WTC11 (cell line): Measurements from ENCODE around the gene ATG7. TPM values are rescaled to one million over a fixed set of nuclear protein-coding genes. Genes with fewer than 3 reads are reported as not detected.

ENCODE experiments used
- ATAC-seq: fragments of 200-7000 bp; cut with Tn5 transposase; 2 replicates; pipeline ENCODE4 v1.10.0; 2021; ENCODE audit warnings: mild to moderate bottlenecking, moderate library complexity
- CTCF ChIA-PET: fragments of 300-600 bp; sonication (Branson Sonifier 250); formaldehyde crosslinking; loops from one replicate; lab custom pipeline; 2021; ENCODE audit warnings: antibody characterized with exemption; lab: Charles Lee
- POLR2A ChIA-PET: fragments of 350-600 bp; sonication (Branson Sonifier 250); formaldehyde crosslinking; loops from one replicate; lab custom pipeline; 2021; ENCODE audit warnings: antibody characterized with exemption; lab: Charles Lee
- DNase-seq: peaks from one replicate; pipeline ENCODE4 v3.0.0; 2021; ENCODE audit warnings: low spot score
- H3K27ac Mint-ChIP-seq: 2 replicates; pipeline ENCODE4 v1.8.0; 2021; ENCODE audit warnings: mixed read lengths
- H3K27me3 Mint-ChIP-seq: 2 replicates; pipeline ENCODE4 v1.8.0; 2021; ENCODE audit warnings: low read depth, mild to moderate bottlenecking, moderate library complexity, mixed read lengths
- H3K36me3 Mint-ChIP-seq: 2 replicates; pipeline ENCODE4 v1.8.0; 2021; ENCODE audit warnings: mixed read lengths
- H3K4me1 Mint-ChIP-seq: 2 replicates; pipeline ENCODE4 v1.8.0; 2022; ENCODE audit warnings: mixed read lengths
- H3K4me3 Mint-ChIP-seq: 2 replicates; pipeline ENCODE4 v1.8.0; 2021; ENCODE audit warnings: mild to moderate bottlenecking, moderate library complexity, mixed read lengths
- H3K9me3 Mint-ChIP-seq: 2 replicates; pipeline ENCODE4 v1.8.0; 2021; ENCODE audit warnings: mixed read lengths
- CTCF ChIP-seq: fragments of 200-600 bp; IDR thresholded peaks from 2 replicates; pipeline ENCODE4 v1.8.0; 2022; ENCODE audit warnings: antibody characterized with exemption
- FOXP1 ChIP-seq: sonication (generic); formaldehyde crosslinking; IDR thresholded peaks from 2 replicates; pipeline ENCODE4 v1.8.0; 2022; ENCODE audit warnings: missing genetic modification reagents, mild to moderate bottlenecking, moderate library complexity, borderline replicate concordance
- GRHL2 ChIP-seq: fragments of 250-450 bp; sonication (Bioruptor Pico); IDR thresholded peaks from 2 replicates; pipeline ENCODE4 v1.8.0; 2022; ENCODE audit warnings: mild to moderate bottlenecking, moderate library complexity; ENCODE audit not compliant: insufficient replicate concordance, severe bottlenecking
- GTF2I ChIP-seq: fragments of 250-450 bp; sonication (Bioruptor Pico); conservative IDR thresholded peaks from 2 replicates; pipeline ENCODE4 v1.4.0; 2021; ENCODE audit warnings: mild to moderate bottlenecking
- MAX ChIP-seq: sonication (generic); formaldehyde crosslinking; IDR thresholded peaks from 2 replicates; pipeline ENCODE4 v1.8.0; 2022; ENCODE audit warnings: mild to moderate bottlenecking, missing genetic modification reagents
- NR1H2 ChIP-seq: sonication (generic); formaldehyde crosslinking; IDR thresholded peaks from 2 replicates; pipeline ENCODE4 v1.9.0; 2021; ENCODE audit warnings: mild to moderate bottlenecking, moderate library complexity, missing genetic modification reagents
- NR2C2 ChIP-seq: sonication (generic); formaldehyde crosslinking; IDR thresholded peaks from 2 replicates; pipeline ENCODE4 v1.8.0; 2022; ENCODE audit warnings: mild to moderate bottlenecking, missing genetic modification reagents
- RORB ChIP-seq: fragments of 250-450 bp; sonication (Bioruptor Pico); IDR thresholded peaks from 2 replicates; pipeline ENCODE4 v1.9.0; 2021; ENCODE audit warnings: mild to moderate bottlenecking
- TCF7 ChIP-seq: sonication (generic); formaldehyde crosslinking; IDR thresholded peaks from 2 replicates; pipeline ENCODE4 v1.8.0; 2022; ENCODE audit warnings: mild to moderate bottlenecking, low read depth, missing genetic modification reagents, moderate library complexity
- ZNF263 ChIP-seq: sonication (generic); formaldehyde crosslinking; IDR thresholded peaks from 2 replicates; pipeline ENCODE4 v1.8.1; 2022; ENCODE audit warnings: low read depth, mild to moderate bottlenecking, moderate library complexity, missing genetic modification reagents
- ZNF416 ChIP-seq: fragments of 250-450 bp; sonication (Bioruptor Pico); IDR thresholded peaks from 2 replicates; pipeline ENCODE4 v1.9.0; 2021; ENCODE audit warnings: mild to moderate bottlenecking, inconsistent platforms
- total RNA-seq: library from RNA; stranded (reverse); gene quantifications from 3 replicates; pipeline ENCODE4 v1.2.3, GENCODE V29; 2021
- TF ChIP-seq, protein P1 (sequence below): sonication (generic); formaldehyde crosslinking; IDR thresholded peaks from 2 replicates; pipeline ENCODE4 v1.8.0; 2023; ENCODE audit warnings: missing genetic modification reagents, mild to moderate bottlenecking, borderline replicate concordance
- TF ChIP-seq, protein P2 (sequence below): sonication (generic); formaldehyde crosslinking; IDR thresholded peaks from 2 replicates; pipeline ENCODE4 v1.8.1; 2023; ENCODE audit warnings: mild to moderate bottlenecking, missing genetic modification reagents, borderline replicate concordance

ATG7 gene
- total RNA-seq, 1 experiment from 2014 or later = 17.5 TPM

DNA sequence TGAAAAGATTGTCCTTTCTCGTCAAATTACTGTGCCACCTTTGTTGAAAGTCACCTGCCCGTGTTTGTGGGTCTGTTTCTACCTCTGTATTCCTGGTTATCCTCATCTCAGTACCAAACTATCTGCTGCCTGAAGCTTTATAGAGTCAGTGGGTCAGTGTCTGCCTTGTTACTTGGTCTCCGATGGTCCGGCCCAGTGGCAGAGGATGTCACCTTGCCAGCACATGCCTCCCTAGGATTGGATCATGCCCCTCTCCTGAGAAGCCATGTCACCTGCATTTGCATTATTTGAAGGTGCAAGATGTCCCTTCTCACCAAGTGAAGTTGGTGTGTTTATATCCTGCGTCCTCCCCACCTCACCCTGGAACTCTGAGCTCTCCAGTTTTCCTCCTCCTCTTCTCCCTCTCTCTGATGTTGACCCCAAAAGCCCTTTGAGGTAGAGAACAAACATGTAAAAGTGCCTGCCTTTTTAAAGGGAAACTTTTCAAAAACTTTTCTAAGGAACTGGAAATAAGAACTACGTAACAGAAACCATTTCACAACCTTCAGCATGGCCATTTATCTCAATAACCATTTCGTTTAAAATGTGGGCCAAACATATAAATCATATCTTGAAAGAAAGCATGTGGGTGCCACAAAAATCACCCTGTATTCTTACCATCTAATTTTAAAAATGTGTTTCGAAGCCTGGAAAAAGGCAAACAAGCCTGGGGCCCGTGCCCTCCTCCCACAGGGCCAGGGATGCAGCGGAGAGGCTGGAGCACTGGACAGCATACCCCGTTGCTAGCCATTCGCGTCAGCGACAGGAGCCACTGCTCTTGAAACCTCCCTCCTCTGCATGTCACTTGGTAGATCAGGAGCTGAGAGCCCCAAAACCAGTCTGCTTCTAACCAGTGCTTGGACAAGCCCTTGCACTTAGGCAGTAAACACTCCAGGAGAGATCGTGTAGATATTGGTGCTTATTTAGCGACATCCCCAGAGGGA is 269.4 kb downstream of the ATG7 start (continued):
- TF ChIP-seq, protein P1, sequence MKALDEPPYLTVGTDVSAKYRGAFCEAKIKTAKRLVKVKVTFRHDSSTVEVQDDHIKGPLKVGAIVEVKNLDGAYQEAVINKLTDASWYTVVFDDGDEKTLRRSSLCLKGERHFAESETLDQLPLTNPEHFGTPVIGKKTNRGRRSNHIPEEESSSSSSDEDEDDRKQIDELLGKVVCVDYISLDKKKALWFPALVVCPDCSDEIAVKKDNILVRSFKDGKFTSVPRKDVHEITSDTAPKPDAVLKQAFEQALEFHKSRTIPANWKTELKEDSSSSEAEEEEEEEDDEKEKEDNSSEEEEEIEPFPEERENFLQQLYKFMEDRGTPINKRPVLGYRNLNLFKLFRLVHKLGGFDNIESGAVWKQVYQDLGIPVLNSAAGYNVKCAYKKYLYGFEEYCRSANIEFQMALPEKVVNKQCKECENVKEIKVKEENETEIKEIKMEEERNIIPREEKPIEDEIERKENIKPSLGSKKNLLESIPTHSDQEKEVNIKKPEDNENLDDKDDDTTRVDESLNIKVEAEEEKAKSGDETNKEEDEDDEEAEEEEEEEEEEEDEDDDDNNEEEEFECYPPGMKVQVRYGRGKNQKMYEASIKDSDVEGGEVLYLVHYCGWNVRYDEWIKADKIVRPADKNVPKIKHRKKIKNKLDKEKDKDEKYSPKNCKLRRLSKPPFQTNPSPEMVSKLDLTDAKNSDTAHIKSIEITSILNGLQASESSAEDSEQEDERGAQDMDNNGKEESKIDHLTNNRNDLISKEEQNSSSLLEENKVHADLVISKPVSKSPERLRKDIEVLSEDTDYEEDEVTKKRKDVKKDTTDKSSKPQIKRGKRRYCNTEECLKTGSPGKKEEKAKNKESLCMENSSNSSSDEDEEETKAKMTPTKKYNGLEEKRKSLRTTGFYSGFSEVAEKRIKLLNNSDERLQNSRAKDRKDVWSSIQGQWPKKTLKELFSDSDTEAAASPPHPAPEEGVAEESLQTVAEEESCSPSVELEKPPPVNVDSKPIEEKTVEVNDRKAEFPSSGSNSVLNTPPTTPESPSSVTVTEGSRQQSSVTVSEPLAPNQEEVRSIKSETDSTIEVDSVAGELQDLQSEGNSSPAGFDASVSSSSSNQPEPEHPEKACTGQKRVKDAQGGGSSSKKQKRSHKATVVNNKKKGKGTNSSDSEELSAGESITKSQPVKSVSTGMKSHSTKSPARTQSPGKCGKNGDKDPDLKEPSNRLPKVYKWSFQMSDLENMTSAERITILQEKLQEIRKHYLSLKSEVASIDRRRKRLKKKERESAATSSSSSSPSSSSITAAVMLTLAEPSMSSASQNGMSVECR (CRISPR knock-in tag) = no peak
- no peak for TF ChIP-seq MAX (CRISPR knock-in tag)
- no peak for TF ChIP-seq FOXP1 (CRISPR knock-in tag)
- no peak for TF ChIP-seq GRHL2 (CRISPR knock-in tag)
- TF ChIP-seq ZNF416 (CRISPR knock-in tag) = no peak

DNA sequence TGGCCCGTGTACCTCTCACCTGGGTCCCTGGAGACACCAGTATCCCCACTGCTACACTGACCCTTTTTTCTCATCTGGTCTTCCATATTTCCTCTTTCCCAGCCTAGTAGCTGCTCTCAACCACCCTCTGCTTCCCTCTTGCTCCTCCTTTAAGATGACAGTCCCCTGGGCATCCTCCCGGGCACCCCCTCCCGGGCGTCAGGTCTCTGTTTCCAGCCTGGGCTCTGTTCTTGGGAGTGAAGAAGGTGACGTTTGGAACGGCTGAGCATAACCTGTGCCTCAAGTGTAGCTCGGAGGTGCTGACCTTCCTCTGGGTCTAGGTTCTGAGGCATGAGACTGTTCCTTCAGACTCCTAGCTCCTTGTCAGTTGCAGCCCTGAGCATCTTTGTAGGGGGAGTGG is 270.4 kb downstream of the ATG7 start:
- CTCF ChIA-PET = no interaction called here
- no peak for TF ChIP-seq NR1H2 (CRISPR knock-in tag)
- no peak for TF ChIP-seq GTF2I
- TF ChIP-seq MAX (CRISPR knock-in tag) = no peak
- TF ChIP-seq NR2C2 (CRISPR knock-in tag) = no peak
- TF ChIP-seq, protein P2, sequence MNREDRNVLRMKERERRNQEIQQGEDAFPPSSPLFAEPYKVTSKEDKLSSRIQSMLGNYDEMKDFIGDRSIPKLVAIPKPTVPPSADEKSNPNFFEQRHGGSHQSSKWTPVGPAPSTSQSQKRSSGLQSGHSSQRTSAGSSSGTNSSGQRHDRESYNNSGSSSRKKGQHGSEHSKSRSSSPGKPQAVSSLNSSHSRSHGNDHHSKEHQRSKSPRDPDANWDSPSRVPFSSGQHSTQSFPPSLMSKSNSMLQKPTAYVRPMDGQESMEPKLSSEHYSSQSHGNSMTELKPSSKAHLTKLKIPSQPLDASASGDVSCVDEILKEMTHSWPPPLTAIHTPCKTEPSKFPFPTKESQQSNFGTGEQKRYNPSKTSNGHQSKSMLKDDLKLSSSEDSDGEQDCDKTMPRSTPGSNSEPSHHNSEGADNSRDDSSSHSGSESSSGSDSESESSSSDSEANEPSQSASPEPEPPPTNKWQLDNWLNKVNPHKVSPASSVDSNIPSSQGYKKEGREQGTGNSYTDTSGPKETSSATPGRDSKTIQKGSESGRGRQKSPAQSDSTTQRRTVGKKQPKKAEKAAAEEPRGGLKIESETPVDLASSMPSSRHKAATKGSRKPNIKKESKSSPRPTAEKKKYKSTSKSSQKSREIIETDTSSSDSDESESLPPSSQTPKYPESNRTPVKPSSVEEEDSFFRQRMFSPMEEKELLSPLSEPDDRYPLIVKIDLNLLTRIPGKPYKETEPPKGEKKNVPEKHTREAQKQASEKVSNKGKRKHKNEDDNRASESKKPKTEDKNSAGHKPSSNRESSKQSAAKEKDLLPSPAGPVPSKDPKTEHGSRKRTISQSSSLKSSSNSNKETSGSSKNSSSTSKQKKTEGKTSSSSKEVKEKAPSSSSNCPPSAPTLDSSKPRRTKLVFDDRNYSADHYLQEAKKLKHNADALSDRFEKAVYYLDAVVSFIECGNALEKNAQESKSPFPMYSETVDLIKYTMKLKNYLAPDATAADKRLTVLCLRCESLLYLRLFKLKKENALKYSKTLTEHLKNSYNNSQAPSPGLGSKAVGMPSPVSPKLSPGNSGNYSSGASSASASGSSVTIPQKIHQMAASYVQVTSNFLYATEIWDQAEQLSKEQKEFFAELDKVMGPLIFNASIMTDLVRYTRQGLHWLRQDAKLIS = no peak
- TF ChIP-seq TCF7 (CRISPR knock-in tag) = no peak
- no peak for TF ChIP-seq RORB
- TF ChIP-seq, protein P1 (CRISPR knock-in tag) = no peak
- no peak for TF ChIP-seq CTCF
- no peak for TF ChIP-seq ZNF263 (CRISPR knock-in tag)
- H3K27ac Mint-ChIP-seq = no peak overlapping the region
- no peaks in the 10 kb centered on the region for H3K36me3 Mint-ChIP-seq
- ATAC-seq (no peak), DNase-seq (no peak)
- H3K27me3 Mint-ChIP-seq = no peaks in the 10 kb centered on the region
- 0 out of 2 replicates have a peak, but pooled peaks cover 4% of the 10 kb centered on the region for H3K9me3 Mint-ChIP-seq
- H3K4me1 Mint-ChIP-seq = no peaks in the 10 kb centered on the region
- H3K4me3 Mint-ChIP-seq = no peak overlapping the region
- POLR2A ChIA-PET = no interaction called here
